PC-3 (cell line): ENCODE results near the gene TAOK1.

Experiments
- CTCF ChIP-seq: fragments of 300-600 bp; sonication (generic); conservative IDR thresholded peaks from 2 replicates; pipeline ENCODE4 v1.5.1; 2017; ENCODE audit warnings: antibody characterized with exemption, low read depth, mild to moderate bottlenecking, low read length
- EZH2phosphoT487 ChIP-seq: fragments of 300-600 bp; sonication (generic); IDR thresholded peaks from 2 replicates; pipeline ENCODE4 v1.6.1; 2018; ENCODE audit warnings: mild to moderate bottlenecking, antibody characterized with exemption, low read length, borderline replicate concordance

- TF ChIP-seq CTCF (no peak), EZH2phosphoT487 (no peak)
These were observed 200.4 kb downstream of the TAOK1 start for GRCh38 chr17:29590411-29591145.
